Ramos (cell line): ENCODE results near the gene CRLF2.
"Not testable (repeated sequence)": the region's sequence is repeated elsewhere in the genome, so short reads cannot be mapped to it uniquely, and the experiment has no call there.

Experiments used
- in situ Hi-C: fragments of 300-500 bp; cut with MboI; formaldehyde crosslinking; loops from one replicate; pipeline ENCODE4 v1.14.3; 2022; ENCODE audit warnings: low sequenced_read_pairs; ENCODE audit not compliant: unreplicated experiment

Gene CRLF2

DNA sequence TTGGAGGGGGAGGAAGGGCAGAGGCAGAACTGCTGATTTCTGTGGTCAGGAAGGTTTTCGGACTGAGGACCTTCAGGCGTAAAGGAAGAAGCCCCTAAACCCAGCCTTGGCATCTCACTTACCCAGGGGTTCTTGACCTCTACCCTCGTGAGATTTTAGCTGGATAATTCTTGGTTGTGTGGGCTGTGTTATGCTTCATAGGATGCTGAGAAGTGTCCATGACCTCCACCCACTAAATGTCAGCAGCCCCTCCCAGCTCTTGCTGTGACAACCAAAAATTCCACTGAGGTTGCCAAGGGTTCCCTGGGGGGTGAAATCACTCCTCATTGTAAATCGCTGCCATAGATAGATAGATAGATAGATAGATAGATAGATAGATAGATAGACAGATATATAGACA lies 5.8 kb upstream of the CRLF2 start:
- in situ Hi-C loops, result loop anchor here (25.0 kb wide), 1 partner anchor 206 kb away; no protein-coding TSS in a partner anchor

DNA sequence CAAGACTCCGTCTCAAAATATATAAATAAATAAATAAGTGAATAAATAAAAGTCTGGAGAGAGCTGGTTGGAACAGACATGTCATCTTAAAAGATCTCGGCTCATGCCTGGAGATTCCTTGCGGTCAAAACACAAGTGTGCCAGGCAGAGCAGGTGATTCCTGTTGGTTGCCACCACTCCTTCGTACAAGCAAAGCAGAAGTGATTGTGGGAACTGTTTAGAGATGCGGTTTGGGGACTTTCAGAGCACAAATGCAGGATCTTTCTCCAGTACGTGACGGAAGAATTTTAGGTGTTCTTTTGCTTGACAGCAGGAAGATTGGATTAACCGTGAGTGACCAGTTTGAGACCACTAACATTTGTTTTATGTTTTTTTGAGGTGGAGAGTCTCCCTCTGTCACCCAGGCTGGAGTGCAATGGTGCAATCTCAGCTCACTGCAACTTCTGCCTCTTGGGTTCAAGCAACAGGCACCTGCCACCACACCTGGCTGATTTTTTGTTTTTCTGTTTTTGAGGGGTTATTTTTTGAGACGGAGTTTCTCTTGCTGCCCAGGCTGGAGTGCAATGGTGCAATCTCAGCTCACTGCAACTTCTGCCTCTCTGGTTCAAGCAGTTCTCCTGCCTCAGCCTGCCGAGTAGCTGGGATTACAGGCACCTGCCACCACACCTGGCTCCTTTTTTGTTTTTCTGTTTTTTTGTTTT lies 2.8 kb upstream of the CRLF2 start:
- in situ Hi-C loops, result loop anchor here (25.0 kb wide), 1 partner anchor 203 kb away; no protein-coding TSS in a partner anchor

DNA sequence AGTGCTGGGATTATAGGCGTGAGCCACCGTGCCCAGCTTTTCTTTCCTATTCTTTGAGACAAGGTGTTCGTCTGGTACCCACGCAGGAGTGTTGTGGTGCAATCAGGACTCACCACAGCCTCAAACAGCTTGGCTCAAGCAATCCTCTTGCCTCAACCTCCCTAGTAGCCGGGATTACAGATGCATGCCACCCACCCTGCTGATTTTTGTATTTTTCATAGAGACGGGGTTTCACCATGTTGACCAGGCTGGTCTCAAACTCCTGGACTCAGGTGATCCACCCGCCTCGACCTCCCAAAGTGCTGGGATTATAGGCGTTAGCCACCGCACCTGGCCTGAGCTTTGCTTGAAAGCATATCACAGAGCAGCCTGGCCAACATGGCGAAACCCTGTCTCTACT lies 1.5 kb upstream of the CRLF2 start:
- in situ Hi-C loops, result loop anchor here (25.0 kb wide), 1 partner anchor 202 kb away; no protein-coding TSS in a partner anchor

DNA sequence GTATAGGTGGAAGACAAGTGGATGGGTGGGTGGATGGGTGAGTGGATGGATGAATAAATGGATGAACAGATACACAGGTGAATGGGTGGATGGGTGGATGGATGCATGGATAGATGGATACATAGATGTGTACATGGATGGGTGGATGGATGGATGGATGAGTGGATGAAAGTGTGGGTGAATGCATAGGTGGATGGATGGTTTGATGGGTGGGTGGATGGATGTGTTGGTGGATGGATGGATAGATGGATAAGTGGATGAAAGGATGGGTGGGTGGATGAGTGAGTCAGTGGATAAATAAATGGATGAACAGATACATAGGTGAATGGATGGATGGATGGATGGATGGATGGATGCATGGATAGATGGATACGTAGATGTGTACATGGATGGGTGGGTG lies 1.6 kb downstream of the CRLF2 start:
- in situ Hi-C loops, result loop anchor here (25.0 kb wide), 1 partner anchor 199 kb away; no protein-coding TSS in a partner anchor

DNA sequence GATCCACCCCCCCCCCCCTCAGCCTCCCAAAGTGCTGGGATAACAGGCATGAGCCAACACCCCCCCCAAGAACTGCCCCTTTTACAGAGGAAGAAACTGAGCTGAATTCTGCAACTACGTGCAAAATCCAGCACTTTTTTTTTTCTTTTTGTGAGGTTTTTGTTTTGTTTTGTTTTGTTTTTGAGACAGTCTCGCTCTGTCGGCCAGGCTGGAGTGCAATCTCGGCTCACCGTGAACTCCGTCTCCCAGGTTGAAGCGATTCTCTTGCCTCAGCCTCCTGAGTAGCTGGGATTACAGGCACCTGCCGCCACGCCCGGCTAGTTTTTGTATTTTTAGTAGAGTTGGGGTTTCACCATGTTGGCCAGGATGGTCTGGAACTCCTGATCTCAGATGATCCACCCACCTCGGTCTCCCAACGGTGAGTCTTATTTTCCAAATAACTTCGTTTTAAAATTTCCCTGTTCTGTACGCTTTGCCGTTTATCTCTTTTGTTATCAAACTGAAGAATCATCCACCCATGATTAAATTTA lies 4.9 kb downstream of the CRLF2 start:
- in situ Hi-C loops, result loop anchor here (25.0 kb wide), 1 partner anchor 195 kb away; no protein-coding TSS in a partner anchor

DNA sequence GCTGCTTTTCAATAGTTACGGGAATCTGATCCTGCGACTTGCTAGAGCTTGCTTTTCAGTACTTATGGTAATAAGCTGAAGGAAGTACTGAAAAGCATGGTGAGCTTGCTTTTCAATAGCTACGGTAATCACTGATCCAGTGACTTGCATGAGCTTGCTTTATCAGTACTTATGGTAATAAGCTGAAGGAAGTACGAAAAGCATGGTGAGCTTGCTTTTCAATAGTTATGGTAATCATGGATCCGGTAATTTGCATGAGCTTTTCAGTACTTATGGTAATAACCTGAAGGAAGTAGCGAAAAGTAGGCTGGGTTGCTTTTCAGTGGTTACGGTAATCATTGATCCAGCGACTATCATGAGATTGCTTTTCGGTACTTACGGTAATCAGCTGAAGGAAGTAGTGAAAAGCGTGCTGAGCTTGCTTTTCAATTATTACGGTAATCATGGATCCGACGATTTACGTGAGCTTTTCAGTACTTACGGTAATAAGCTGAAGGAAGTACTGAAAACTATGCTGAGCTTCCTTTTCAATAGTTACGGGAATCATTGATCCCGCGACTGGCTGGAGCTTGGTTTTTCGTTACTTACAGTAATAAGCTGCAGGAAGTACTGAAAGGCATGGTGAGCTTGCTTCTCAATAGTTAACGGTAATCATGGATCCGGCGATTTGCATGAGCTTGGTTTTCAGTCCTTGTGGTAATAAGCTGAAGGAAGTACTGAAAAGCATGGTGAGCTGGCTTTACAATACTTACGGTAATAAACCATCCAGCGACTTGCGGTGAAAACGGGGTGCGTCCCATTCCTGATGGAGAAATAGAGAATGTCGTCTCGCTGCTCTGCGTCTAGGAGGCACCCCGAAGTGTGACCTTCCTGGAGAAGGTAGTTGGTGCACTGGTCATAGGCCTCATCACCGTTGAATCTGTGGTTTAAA lies 6.5 kb downstream of the CRLF2 start:
- in situ Hi-C loops, result loop anchor here (25.0 kb wide), 1 partner anchor 194 kb away; no protein-coding TSS in a partner anchor

DNA sequence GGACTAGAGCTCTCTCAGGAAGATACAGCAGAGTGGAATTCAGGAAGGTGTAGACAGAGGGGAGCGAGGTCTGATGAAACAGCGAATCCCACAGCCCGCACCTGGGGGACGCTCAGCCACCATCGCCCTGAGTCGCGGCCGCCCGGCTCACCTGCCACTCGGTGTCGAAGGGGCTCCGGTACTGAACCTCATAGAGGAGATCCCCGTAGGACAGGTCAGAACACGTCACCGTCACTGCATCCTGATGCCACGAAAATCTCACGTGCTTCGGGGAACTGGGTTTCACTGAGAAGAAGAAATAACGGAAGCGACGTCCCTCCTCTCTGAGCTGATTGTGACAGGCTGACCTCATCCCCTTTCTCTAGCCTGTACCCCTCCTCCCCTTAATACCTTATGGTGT lies 10.2 kb downstream of the CRLF2 start:
- in situ Hi-C loops, result loop anchor here (25.0 kb wide), 1 partner anchor 190 kb away; no protein-coding TSS in a partner anchor

DNA sequence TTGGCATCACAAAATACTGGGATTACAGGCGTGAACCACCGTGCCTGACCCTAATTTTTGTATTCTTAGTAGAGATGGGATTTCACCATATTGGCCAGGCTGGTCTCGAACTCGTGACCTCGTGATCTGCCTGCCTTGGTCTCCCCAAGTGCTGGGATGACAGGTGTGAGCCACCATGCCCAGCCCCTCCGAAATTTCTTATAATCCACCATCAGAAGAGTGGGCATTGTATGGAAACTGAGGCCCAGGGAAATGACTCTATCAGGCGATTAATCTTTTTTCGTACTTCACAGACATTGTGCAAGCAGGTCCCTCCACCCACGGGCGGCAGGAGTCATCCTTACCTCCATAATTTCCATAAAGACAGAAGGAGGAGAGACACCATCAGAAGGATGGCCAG lies 16.0 kb downstream of the CRLF2 start:
- in situ Hi-C loops, result no loop called here

DNA sequence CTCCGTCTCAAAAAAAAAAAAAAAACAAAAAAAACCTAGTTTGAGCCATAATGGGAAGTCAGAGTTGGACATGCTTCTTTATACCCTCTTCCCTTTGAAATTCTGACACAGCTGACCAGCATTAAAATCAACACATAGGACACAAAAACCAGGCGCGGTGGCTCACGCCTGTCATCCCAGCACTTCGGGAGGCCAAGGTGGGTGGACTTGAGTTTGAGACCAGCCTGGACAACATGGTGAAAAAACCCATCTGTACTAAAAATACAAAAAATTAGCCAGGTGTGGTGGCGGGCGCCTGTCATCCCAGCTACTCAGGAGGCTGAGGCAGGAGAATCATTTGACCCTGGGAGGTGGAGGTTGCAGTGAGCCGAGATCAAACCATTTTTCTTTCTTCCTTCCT lies 20.3 kb downstream of the CRLF2 start:
- in situ Hi-C loops, result not testable (repeated sequence)

DNA sequence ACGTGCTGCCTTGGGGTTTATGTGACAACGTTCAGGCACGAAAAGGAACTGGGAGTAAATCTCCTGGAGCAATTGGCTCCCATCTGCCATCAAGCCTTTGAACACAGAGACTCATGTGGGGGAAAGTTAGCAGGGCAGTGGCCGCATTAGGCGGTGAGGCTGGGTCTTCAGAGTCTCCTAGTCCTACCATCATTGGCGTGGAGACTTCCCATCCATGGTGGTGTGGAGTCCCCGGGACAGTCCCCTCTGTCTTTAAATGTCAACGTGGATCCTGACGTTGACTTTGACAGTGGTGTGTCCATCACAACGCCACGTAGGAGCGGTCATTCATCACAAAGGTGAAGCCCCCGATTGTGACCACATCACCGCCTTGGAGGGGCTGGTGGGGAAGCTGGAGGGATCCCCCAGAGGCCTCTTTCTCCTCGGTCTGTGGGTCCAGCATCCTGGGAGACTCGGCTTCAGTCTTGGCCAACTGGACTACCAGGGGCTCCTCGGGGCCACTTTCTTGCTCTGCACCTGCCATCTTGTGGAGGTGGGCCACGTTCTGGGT lies 21.8 kb downstream of the CRLF2 start:
- in situ Hi-C loops, result no loop called here

DNA sequence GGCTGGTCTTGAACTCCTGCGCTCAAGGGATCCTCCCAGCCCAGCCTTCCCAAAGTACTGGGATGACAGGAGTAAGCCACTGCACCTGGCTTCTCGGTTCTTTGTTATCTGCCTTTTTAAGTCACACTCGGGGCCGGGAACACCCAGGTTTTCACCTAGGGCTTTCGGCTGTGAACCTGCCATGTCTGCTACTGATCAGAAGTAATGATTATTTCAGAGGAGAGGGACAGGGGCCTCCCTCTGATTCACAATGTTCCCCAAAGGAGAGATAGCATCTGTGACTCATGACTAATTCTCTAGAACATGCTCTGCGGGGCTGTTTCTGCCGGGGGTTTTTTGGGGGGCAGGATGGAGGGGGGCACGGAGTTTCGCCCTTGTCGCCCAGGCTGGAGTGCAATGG lies 26.9 kb downstream of the CRLF2 start:
- in situ Hi-C loops, result no loop called here

DNA sequence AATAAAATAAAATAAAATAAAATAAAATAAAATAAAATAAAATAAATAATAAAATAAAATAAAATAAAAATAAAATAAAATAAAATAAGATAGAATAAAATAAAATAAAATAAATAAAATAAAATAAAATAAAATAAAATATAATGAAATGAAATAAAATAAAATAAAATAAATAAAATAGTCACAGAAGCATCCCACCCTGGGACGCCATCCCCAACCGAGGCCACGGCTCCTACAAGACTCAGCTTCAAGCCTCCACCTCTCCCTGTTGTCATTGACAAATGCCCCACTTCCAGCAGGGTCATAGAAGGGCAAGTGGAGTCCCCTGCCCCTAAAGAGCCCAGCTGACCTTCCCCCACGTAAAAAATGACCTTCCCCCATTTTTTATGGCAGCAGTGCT lies 30.2 kb downstream of the CRLF2 start:
- in situ Hi-C loops, result no loop called here

DNA sequence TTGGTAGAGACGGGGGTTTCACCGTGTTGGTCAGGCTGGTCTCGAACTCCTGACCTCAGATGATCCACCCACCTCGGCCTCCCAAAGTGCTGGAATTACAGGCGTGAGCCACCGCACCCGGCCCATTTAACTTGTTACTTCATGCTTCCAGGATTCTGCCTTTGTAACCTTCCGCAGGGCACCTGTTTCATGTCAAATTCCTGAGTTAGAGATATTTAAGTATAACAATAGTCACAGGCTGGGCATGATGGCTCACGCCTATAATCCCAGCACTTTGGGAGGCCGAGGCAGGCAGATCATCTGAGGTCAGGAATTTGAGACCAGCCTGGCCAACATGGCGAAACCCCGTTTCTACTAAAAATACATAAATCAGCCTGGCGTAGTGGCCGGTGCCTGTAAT lies 30.8 kb downstream of the CRLF2 start:
- in situ Hi-C loops, result not testable (repeated sequence)

DNA sequence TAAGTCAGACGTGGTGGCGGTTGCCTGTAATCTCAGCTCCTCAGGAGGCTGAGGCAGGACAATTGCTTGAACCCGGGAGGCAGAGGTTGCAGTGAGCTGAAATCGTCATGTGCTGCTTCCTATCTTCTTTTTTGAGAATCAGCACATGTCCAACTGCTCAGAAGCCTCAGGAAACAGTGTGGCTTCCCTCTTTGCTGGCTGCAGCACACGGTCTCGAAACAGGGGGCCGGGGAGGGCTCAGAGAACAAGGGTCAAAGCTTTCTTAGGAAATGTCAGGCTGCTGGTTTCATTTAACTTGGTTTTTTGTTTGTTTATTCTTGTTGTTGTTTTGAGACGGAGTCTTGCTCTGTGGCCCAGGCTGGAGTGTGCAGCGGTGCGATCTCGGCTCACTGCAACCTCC lies 31.3 kb downstream of the CRLF2 start:
- in situ Hi-C loops, result no loop called here

DNA sequence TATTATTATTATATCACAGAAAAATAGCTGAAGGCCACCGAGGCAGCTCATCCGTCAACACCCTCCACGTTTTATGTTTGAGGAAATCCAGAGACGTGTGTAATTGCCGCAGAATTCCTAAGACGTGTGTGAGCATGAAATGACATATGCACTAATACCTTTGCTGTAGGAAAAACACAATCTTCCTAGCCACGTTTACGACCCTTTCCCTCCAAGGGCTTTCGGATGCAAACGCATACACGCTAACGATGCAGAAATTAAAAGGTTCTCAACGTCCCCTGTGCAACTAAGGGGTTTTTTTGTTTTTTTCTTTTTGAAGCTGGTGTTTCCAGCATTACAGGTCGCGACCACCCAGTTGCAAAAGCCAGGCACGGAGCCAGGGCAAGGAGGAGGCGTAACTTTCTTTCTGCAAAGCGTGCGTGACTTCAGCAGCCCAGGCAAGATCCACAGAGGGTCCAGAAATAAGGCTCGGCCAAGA lies 33.8 kb downstream of the CRLF2 start:
- in situ Hi-C loops, result no loop called here

DNA sequence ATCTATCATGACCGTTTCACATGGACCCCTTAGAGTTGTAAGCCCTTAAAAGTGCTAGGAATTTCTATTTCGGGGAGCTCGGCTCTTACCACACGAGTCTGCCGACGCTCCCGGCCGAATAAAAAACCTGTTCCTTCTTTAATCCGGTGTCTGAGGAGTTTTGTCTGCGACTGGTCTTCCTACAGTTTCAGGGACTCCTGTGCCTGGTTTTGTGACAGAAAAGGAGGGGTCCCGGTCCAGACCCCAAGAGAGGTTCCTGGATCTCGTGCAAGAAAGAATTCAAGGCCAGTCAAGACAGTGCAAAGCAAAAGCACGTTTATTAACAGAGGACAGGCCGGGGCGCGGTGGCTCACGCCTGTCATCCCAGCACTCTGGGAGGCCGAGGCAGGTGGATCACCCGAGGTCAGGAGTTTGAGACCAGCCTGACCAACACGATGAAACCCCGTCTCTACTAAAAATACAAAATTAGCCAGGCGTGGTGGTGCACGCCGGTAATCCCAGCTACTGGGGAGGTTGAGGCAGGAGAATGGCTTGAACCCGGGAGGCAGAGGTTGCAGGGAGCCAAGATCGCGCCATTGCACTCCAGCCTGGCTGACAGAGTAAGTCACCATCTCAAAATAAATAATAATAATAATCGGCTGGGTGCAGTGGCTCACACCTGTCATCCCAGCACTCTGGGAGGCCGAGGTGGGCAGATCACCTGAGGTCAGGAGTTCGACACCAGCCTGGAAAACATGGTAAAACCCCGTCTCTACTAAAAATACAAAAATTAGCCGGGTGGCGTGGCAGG lies 35.7 kb downstream of the CRLF2 start:
- in situ Hi-C loops, result not testable (repeated sequence)

DNA sequence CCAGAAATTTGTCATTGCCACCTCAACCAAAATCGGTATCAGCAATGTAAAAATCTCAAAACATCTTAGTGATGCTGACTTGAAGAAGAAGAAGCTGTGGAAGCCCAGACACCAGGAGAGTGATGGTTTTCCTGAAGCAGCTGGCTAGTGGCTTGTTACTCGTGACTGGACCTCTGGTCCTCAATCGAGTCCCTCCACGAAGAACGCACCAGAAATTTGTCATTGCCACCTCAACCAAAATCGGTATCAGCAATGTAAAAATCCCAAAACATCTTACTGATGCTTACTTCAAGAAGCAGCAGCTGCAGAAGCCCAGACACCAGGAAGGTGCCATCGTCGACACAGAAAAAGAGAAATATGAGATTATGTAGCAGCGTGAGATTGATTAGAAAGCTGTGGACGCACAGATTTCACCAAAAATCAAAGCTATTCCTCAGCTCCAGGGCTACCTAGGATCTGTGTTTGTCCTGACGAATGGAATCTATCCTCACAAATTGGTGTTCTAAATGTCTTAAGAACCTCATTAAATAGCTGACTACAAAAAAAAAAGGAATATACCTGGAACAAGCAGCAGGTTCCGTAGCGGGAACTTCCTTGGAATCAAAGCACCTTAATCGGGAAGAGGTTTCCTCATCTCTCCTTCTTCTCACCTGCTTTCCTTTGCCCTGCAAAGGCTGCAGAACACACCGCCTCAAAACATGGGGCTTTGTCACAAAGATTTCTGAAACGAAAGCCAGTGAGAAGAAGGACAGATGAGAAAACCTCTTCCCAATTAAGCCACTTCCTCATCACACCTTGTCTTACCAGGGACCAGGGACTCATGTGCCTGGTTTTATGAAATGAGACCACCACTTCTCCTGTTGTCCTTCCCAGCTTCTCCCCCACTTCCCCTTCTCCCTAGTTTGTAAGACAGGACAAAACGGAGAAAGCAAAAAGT lies 37.6 kb downstream of the CRLF2 start:
- in situ Hi-C loops, result not testable (repeated sequence)

DNA sequence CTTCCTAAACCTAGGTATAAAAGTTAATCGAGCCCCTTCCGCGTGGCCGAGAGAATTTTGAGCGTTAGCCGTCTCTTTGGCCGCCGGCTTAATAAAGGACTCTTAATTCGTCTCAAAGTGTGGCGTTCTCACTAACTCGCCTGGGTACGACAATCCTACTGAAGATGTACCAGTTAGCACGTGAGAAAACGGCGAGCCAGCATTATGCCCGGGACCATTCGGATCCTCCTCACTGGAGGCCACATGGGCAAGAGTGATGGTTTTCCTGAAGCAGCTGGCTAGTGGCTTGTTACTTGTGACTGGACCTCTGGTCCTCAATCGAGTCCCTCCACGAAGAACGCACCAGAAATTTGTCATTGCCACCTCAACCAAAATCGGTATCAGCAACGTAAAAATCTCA lies 39.0 kb downstream of the CRLF2 start:
- in situ Hi-C loops, result not testable (repeated sequence)

DNA sequence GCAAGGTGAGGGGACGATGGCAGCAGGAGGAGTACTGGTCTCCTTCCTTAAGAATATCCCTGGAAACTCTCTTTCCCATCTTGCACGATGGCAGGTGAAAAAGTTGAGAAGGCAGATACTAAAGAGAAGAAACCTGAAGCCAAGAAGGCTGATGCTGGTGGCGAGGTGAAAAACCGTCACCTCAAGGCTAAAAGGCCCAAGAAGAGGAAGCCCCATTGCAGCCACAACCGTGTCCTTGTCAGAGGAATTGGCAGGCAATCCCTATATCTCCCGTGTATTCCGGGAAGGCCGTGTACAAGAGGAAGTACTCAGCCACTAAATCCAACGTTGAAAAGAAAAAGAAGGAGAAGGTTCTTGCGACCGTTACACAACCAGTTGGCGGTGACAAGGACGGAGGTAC lies 40.0 kb downstream of the CRLF2 start:
- in situ Hi-C loops, result no loop called here
